Measurements from ENCODE around the gene NEB. TPM values are rescaled to one million over a fixed set of nuclear protein-coding genes. Genes with fewer than 3 reads are reported as not detected.

Gene NEB
- total and polyA plus RNA-seq, 2 of the 13 experiments (the other 11 are each of a cell fraction or from before 2014, with no cell fraction given) = 0.21 to 0.24 TPM

DNA sequence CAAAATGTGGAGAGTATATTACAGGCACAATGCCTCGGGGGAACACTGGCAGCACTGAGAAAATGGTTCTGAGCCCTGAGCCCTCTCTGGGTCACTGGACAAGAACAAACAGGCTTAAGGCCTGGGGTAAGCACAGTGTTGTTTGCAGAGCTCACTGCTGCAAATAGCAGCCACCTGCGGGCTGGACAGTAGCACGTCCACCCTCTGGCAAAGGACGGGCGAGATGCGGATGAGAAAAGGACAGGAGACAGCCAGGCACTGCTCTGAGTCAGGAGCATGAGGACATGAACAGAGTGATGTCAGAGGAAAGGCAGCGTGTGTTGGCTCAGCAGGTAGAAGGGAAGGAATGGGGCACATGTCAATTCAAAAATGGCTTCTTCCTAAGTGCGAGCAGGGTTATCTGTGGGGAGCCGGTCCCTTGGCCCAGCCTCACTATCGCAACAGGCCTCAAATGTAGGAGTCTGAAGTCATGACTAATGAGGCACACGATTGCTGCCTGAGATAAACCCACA is 25.9 kb upstream of the NEB start (continued):
- TF ChIP-seq, protein P1, sequence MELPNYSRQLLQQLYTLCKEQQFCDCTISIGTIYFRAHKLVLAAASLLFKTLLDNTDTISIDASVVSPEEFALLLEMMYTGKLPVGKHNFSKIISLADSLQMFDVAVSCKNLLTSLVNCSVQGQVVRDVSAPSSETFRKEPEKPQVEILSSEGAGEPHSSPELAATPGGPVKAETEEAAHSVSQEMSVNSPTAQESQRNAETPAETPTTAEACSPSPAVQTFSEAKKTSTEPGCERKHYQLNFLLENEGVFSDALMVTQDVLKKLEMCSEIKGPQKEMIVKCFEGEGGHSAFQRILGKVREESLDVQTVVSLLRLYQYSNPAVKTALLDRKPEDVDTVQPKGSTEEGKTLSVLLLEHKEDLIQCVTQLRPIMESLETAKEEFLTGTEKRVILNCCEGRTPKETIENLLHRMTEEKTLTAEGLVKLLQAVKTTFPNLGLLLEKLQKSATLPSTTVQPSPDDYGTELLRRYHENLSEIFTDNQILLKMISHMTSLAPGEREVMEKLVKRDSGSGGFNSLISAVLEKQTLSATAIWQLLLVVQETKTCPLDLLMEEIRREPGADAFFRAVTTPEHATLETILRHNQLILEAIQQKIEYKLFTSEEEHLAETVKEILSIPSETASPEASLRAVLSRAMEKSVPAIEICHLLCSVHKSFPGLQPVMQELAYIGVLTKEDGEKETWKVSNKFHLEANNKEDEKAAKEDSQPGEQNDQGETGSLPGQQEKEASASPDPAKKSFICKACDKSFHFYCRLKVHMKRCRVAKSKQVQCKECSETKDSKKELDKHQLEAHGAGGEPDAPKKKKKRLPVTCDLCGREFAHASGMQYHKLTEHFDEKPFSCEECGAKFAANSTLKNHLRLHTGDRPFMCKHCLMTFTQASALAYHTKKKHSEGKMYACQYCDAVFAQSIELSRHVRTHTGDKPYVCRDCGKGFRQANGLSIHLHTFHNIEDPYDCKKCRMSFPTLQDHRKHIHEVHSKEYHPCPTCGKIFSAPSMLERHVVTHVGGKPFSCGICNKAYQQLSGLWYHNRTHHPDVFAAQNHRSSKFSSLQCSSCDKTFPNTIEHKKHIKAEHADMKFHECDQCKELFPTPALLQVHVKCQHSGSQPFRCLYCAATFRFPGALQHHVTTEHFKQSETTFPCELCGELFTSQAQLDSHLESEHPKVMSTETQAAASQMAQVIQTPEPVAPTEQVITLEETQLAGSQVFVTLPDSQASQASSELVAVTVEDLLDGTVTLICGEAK (IDR thresholded peaks at IDR 0.05) = no peak
- TF ChIP-seq, protein P1 (CRISPR knock-in tag; IDR thresholded peaks at IDR 0.05) = peak; percentile 83
- TF ChIP-seq, protein P2, sequence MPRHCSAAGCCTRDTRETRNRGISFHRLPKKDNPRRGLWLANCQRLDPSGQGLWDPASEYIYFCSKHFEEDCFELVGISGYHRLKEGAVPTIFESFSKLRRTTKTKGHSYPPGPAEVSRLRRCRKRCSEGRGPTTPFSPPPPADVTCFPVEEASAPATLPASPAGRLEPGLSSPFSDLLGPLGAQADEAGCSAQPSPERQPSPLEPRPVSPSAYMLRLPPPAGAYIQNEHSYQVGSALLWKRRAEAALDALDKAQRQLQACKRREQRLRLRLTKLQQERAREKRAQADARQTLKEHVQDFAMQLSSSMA (CRISPR knock-in tag; IDR thresholded peaks at IDR 0.05) = 0 out of 2 replicates have a peak, but pooled peaks have one; percentile 65
- TF ChIP-seq EZH2 (conservative IDR thresholded peaks at IDR 0.05; ENCODE audit: low read depth, low read length) (no peak), CCAR2 (optimal IDR thresholded peaks at IDR 0.05; ENCODE audit: low read depth, low read length) (no peak), JUND (CRISPR knock-in tag; IDR thresholded peaks at IDR 0.05) (peak; percentile 58; the same call in 1 of the 2 replicates), KLF15 (CRISPR knock-in tag; IDR thresholded peaks at IDR 0.05; ENCODE audit: borderline replicate concordance) (no peak), CHCHD3 (CRISPR knock-in tag; IDR thresholded peaks at IDR 0.05) (no peak), JARID2 (CRISPR knock-in tag; IDR thresholded peaks at IDR 0.05; ENCODE audit: insufficient replicate concordance) (no peak), FOXP1 (IDR thresholded peaks at IDR 0.05) (no peak), FOXP1 (CRISPR knock-in tag; IDR thresholded peaks at IDR 0.05) (peak; percentile 83)
- TF ChIP-seq, protein P3, sequence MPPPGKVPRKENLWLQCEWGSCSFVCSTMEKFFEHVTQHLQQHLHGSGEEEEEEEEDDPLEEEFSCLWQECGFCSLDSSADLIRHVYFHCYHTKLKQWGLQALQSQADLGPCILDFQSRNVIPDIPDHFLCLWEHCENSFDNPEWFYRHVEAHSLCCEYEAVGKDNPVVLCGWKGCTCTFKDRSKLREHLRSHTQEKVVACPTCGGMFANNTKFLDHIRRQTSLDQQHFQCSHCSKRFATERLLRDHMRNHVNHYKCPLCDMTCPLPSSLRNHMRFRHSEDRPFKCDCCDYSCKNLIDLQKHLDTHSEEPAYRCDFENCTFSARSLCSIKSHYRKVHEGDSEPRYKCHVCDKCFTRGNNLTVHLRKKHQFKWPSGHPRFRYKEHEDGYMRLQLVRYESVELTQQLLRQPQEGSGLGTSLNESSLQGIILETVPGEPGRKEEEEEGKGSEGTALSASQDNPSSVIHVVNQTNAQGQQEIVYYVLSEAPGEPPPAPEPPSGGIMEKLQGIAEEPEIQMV (CRISPR knock-in tag; IDR thresholded peaks at IDR 0.05; ENCODE audit: low read depth) = peak; percentile 67; the same call in 1 of the 2 replicates
- TF ChIP-seq, protein P4, sequence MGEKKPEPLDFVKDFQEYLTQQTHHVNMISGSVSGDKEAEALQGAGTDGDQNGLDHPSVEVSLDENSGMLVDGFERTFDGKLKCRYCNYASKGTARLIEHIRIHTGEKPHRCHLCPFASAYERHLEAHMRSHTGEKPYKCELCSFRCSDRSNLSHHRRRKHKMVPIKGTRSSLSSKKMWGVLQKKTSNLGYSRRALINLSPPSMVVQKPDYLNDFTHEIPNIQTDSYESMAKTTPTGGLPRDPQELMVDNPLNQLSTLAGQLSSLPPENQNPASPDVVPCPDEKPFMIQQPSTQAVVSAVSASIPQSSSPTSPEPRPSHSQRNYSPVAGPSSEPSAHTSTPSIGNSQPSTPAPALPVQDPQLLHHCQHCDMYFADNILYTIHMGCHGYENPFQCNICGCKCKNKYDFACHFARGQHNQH (CRISPR knock-in tag; IDR thresholded peaks at IDR 0.05) = peak; percentile 88
